ENCODE measurements around the gene CMIP.
A peak's percentile ranks its signal among the peaks of the same experiment; 100 is the strongest.

The CMIP gene

DNA sequence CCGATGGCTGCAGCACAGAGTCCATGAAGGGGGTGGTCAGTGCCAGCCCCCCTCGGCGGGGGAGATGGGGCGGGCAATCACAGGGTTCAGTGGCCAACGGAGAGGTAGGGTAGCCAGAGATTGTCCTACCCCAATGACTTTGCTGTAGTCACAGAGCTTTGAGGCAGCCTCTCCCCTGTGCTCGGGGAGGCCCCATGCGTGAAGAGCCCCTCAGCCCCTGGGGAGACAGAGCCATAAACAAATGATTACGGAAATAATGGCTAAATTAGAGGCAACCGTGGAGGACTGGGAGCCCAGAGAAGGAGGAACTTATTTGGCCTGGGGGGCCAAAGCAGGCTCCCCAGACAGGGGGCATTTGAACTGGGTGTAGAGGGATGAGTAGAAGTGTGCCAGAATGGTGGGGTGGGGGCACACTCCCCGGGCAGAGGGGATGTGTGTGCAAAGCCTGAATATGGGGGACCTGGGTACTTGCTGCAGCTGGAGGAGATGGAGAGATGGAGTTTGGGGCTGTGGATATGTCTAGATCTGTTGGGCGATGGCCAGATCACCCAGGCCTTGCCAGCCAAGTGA lies 164.8 kb downstream of the CMIP start:
- DNase-seq, result no peak

GRCh38 chr16:81610144-81610842 lies 165.7 kb downstream of the CMIP start:
- peak; percentile 71 for DNase-seq

DNA sequence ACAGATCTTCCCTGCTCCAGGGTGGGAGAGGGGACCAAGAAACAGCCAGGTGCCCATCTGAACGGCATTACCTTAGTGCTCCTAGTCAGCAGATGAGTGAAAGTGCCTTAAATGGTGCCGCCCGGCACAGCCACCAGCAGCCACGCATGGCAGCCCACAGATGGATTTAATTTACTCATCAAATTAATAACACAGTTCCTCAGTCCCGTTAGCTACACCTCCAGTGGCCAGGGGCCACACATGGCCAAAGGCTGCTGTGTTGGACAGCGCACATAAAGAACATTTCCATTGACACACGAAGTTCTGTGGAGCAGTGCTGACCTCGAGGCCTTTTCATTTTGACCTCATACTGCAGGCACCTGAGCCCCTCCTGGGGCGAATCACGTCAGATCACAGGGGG lies 166.3 kb downstream of the CMIP start:
- DNase-seq, result no peak

GRCh38 chr16:81611721-81612120 lies 167.1 kb downstream of the CMIP start:
- DNase-seq, result no peak

DNA sequence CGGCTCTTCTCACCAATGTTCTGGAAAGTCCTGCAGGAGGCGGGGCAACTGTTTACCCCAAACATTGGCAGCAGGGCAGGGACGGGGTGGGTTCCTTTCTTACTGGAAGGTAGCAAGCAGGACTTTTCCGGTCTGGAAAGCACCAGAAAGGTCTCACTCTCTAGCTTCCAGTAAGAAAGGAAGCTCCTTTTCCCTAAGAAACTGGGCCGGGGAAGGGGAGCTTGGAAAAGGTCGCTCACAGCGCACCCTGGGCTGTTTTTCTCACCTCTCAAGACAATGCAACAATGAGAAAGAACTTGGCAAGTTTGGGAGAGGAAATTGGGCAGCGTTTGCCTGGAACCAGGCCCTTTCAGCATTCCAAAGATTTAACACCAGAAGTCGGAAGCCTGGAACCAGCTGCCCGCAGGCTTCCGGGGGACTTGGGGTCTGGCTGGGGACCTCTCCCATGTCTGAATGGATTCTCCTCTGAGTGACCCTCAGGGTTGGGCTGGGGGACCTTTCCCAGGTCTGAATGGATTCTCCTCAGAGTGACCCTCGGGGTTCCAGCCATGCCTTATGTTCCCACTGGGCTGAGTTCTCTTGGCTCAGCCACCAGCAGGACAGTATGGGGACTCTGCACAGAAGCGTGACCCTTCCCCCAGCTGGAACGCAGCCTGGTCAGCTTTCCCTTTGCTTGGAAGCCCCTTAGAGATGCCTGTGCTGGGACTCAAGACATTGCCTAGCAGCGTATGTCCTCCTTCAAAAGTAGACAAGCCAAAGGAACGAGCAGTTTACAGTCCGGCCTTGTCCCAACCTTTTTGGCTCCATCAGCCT lies 167.9 kb downstream of the CMIP start:
- no peak for DNase-seq

- DNase-seq, result no peak
These were observed 169.6 kb downstream of the CMIP start for GRCh38 chr16:81614171-81614570.

- DNase-seq, result no peak
These were observed 170.2 kb downstream of the CMIP start for GRCh38 chr16:81614654-81615359.

DNA sequence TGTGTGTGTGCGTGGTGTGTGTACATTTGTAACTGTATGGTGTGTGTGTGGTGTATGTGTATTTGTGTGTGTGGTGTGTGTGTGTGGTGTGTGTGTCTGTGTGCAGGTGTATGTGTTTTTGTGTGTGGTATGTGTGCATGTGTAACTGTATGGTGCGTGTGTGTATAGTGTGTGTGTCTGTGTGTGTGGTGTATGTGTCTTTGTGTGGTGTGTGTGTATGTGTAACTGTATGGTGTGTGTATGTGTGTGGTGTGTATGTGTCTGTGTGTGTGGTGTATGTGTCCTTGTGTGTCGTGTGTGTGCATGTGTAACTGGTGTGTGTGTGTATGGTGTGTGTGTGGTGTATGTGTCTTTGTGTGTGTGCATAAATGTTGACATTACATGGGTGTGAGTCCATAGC lies 170.8 kb downstream of the CMIP start:
- no peak for DNase-seq

DNA sequence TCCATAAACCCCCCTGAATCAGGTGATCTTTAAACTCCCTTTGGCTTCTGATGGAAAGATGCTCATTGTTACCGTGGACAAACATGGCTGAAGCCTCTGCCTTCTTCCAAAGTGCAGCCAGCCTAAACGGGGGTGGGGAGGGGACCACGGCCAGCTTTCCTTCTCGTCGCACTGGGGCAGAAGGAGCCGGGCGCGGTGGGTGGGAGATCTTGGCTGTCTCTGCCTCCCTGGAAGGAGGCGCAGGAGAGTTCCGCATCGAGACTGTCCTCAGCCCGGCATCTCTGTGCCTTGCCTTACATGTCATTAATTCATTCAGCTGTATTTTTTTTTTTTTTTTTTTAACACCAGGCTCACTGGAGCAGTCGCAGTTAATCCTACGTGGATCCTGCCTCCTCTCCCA lies 171.2 kb downstream of the CMIP start:
- DNase-seq, result no peak

GRCh38 chr16:81616321-81617020 lies 171.9 kb downstream of the CMIP start:
- DNase-seq, result peak; percentile 51

- DNase-seq, result no peak
These were observed 172.4 kb downstream of the CMIP start for GRCh38 chr16:81617021-81617346.

GRCh38 chr16:81618187-81618586 lies 173.6 kb downstream of the CMIP start:
- DNase-seq, result no peak

DNA sequence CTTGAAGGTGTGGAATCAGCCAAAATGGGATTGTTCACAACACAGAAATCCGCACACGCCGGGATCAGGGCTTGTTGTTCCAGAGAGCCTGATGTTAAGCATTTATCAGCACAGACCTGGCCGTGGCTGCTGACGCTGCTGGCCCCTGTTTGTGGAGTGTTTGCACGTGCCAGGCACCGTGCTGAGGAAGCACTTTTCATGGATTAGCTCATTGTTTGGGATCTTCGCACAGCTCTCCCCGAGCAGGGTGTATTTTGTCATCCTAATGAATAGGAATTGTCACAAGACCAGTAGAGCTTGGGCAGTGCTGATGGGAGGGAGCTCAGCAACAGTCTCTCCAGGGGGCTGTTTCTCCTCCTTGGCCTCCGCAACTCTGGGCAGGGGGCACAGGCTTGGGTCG lies 174.1 kb downstream of the CMIP start:
- DNase-seq, result no peak

GRCh38 chr16:81620029-81620428 lies 175.4 kb downstream of the CMIP start:
- no peak for DNase-seq

- no peak for DNase-seq
These were observed 176.2 kb downstream of the CMIP start for GRCh38 chr16:81620796-81621195.

GRCh38 chr16:81621496-81621895 lies 176.9 kb downstream of the CMIP start:
- no peak for DNase-seq

GRCh38 chr16:81623365-81624102 lies 178.9 kb downstream of the CMIP start:
- DNase-seq, result peak; percentile 38

GRCh38 chr16:81624403-81624759 lies 179.8 kb downstream of the CMIP start:
- DNase-seq, result no peak

DNA sequence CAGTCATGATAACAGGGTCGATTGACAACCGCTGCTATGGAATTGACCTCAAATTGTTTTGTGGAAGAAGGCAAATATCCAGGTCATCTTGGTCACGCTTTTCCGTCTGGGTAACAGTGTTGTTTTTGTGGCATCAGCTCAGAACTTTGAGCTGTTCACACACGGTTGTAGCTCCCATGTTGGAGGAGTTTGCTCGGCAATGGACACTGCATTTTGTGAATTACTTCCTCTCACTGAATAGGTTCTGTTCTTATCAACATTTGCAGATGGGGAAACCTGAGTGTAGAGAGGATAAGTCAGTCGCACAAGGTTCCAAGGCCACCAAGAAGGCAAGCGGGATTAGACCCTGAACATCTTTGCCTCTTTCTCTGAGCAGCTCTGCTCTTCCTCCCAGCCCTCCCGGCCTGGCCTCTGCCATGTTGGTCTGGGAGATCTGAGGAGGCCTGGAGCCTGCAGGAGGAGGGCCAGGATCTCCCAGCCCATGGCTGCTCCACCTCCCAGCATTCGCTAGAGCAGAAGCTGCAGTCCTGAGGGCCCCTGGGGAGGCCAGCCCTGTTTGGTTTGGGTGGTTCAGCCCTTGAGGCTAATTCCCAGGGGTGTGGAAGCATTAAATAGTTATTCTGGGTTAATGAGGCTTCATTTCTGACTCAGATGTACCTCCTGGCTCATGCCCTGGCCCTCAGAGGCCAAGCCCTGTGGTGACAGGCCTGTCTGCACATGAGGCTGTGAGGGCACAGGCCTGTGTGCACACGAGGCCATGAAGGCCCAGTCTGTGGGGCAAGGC lies 180.3 kb downstream of the CMIP start:
- no peak for DNase-seq

GRCh38 chr16:81625544-81626153 lies 181.0 kb downstream of the CMIP start:
- DNase-seq, result no peak

DNA sequence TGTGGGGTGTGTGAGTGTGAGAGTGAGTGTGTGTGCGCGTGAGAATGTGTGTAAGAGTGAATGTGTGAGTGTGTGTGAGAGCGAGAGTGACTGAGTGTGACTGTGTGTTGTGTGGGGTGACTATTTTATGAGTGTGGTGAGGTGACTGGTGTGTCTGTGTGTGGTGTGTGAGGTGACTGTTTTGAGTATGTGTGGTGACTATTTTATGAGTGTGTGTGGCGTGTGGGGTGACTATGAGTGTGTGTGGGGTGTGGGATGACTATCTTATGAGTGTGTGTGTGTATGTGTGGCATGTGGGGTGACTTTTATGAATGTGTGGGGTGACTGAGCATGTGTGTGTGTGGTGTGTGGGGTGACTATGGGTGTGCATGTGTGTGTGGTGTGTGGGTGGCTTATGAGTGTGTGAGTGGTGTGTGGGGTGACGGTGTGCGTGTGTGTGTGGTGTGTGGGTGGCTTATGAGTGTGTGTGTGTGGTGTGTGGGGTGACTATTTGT lies 181.6 kb downstream of the CMIP start:
- DNase-seq, result peak; percentile 21

Data from fibroblast of skin of abdomen (primary cell).